PC-3 (cell line): ENCODE results near the gene ARHGAP8. TPM values are rescaled to one million over a fixed set of nuclear protein-coding genes. Genes with fewer than 3 reads are reported as not detected.

Source experiments
- ATAC-seq: fragments of 200-7000 bp; cut with Tn5 transposase; 2 replicates; pipeline ENCODE4 v1.9.1; 2020; ENCODE audit warnings: mild to moderate bottlenecking, moderate library complexity
- BruUV-seq: library from RNA; stranded (reverse); fragments of 400-500 nt; replicated peaks from 2 replicates; lab custom pipeline; 2021; lab: Mats Ljungman, UMichigan
- CTCF ChIA-PET: fragments of 300-600 bp; sonication (Branson Sonifier 250); formaldehyde crosslinking; loops from one replicate; lab custom pipeline; 2022; ENCODE audit warnings: antibody characterized with exemption; lab: Charles Lee
- POLR2A ChIA-PET: fragments of 300-600 bp; sonication (Branson Sonifier 250); formaldehyde crosslinking; loops from one replicate; lab custom pipeline; 2022; ENCODE audit warnings: antibody characterized with exemption; ENCODE audit not compliant: unreplicated experiment; lab: Charles Lee
- DNase-seq: peaks from one replicate; pipeline ENCODE4 v3.0.0-alpha.2; 2015
- H2AFZ ChIP-seq: fragments of 300-600 bp; sonication (generic); 2 replicates; pipeline ENCODE4 v1.6.0; 2016; ENCODE audit warnings: antibody characterized with exemption, low read length
- H3F3A ChIP-seq: fragments of 300-600 bp; sonication (generic); one replicate; pipeline ENCODE4 v1.6.0; 2017; ENCODE audit warnings: antibody characterized with exemption, low read length, control low read depth, mild to moderate bottlenecking; ENCODE audit not compliant: unreplicated experiment
- H3K27ac ChIP-seq: fragments of 300-600 bp; sonication (generic); 2 replicates; pipeline ENCODE4 v1.5.1; 2016; ENCODE audit warnings: mild to moderate bottlenecking, low read length
- H3K27me3 ChIP-seq: fragments of 300-600 bp; sonication (generic); 2 replicates; pipeline ENCODE4 v1.6.1; 2016; ENCODE audit warnings: low read length, mixed read lengths
- H3K36me3 ChIP-seq: fragments of 300-600 bp; sonication (generic); 2 replicates; pipeline ENCODE4 v1.6.1; 2016; ENCODE audit warnings: low read depth, mixed run types, low read length, mixed read lengths
- H3K4me1 ChIP-seq: fragments of 300-600 bp; sonication (generic); 2 replicates; pipeline ENCODE4 v1.5.1; 2016; ENCODE audit warnings: low read length; ENCODE audit not compliant: insufficient read depth
- H3K4me2 ChIP-seq: fragments of 300-600 bp; sonication (generic); 2 replicates; pipeline ENCODE4 v1.6.0; 2016; ENCODE audit warnings: low read length
- H3K4me3 ChIP-seq: fragments of 300-600 bp; sonication (generic); 2 replicates; pipeline ENCODE4 v1.5.1; 2016; ENCODE audit warnings: mild to moderate bottlenecking, low read length, mixed read lengths
- H3K79me2 ChIP-seq: fragments of 300-600 bp; sonication (generic); 2 replicates; pipeline ENCODE4 v1.6.1; 2017; ENCODE audit warnings: low read length, mixed read lengths
- H3K9ac ChIP-seq: fragments of 300-600 bp; sonication (generic); 2 replicates; pipeline ENCODE4 v1.6.0; 2016; ENCODE audit warnings: mild to moderate bottlenecking, low read length
- H3K9me2 ChIP-seq: fragments of 300-600 bp; sonication (generic); replicated peaks from 2 replicates; pipeline ENCODE4 v1.6.1; 2016; ENCODE audit warnings: mixed run types, low read length, mixed read lengths
- H3K9me3 ChIP-seq: fragments of 300-600 bp; sonication (generic); 2 replicates; pipeline ENCODE4 v1.6.1; 2016; ENCODE audit warnings: low read length, mixed read lengths
- H4K20me1 ChIP-seq: fragments of 300-600 bp; sonication (generic); 2 replicates; pipeline ENCODE4 v1.6.1; 2016; ENCODE audit warnings: low read length, mixed read lengths
- CTCF ChIP-seq: fragments of 300-600 bp; sonication (generic); conservative IDR thresholded peaks from 2 replicates; pipeline ENCODE4 v1.5.1; 2017; ENCODE audit warnings: antibody characterized with exemption, low read depth, mild to moderate bottlenecking, low read length
- EZH2 ChIP-seq: fragments of 300-600 bp; sonication (generic); IDR thresholded peaks from one replicate; pipeline ENCODE4 v1.6.1; 2017; ENCODE audit warnings: antibody characterized with exemption, mild to moderate bottlenecking, low read length; ENCODE audit not compliant: unreplicated experiment
- EZH2phosphoT487 ChIP-seq: fragments of 300-600 bp; sonication (generic); IDR thresholded peaks from 2 replicates; pipeline ENCODE4 v1.6.1; 2018; ENCODE audit warnings: mild to moderate bottlenecking, antibody characterized with exemption, low read length, borderline replicate concordance
- intact Hi-C: fragments of 100-400 bp; cut with micrococcal nuclease; formaldehyde crosslinking; loops from 2 replicates; pipeline ENCODE4 v1.9.0; 2023
- total RNA-seq: library from RNA; depleted of rRNA; stranded (reverse); fragments of >200 nt; gene quantifications from 2 replicates; pipeline ENCODE4 v1.2.3, GENCODE V29; 2014

ARHGAP8 gene
- total RNA-seq, 1 experiment from 2014 or later = 30.9 TPM

GRCh38 chr22:44782363-44782963 lies 30.1 kb downstream of the ARHGAP8 start:
- Histone ChIP-seq H2AFZ (no peak overlapping the region), H3K4me2 (no peak overlapping the region), H3F3A (no peaks in the 10 kb centered on the region), H3K9ac (no peak overlapping the region), H3K9me2 (no peaks in the 10 kb centered on the region), H3K4me3 (no peak overlapping the region), H3K4me1 (no peaks in the 10 kb centered on the region), H4K20me1 (no peaks in the 10 kb centered on the region), H3K27ac (no peak overlapping the region), H3K9me3 (no peaks in the 10 kb centered on the region), H3K36me3 (no peaks in the 10 kb centered on the region), H3K79me2 (no peaks in the 10 kb centered on the region), H3K27me3 (no peaks in the 10 kb centered on the region)
- ATAC-seq = no peak
- intact Hi-C loops = no loop called here
- ChIA-PET CTCF (no interaction called here), POLR2A (no interaction called here)
- no peak for TF ChIP-seq CTCF
- TF ChIP-seq EZH2phosphoT487 = no peak
- TF ChIP-seq EZH2 = no peak
- no peak for DNase-seq
- no TSS peak for BruUV-seq

GRCh38 chr22:44783091-44783490 lies 30.7 kb downstream of the ARHGAP8 start:
- intact Hi-C loops = no loop called here
- Histone ChIP-seq H3K9ac (no peak overlapping the region), H3F3A (no peaks in the 10 kb centered on the region), H3K27me3 (no peaks in the 10 kb centered on the region), H3K4me3 (no peak overlapping the region), H3K9me2 (no peaks in the 10 kb centered on the region), H3K9me3 (no peaks in the 10 kb centered on the region), H3K79me2 (no peaks in the 10 kb centered on the region), H3K4me2 (no peak overlapping the region), H2AFZ (no peak overlapping the region), H4K20me1 (no peaks in the 10 kb centered on the region), H3K27ac (no peak overlapping the region), H3K36me3 (no peaks in the 10 kb centered on the region), H3K4me1 (no peaks in the 10 kb centered on the region)
- POLR2A ChIA-PET = no interaction called here
- BruUV-seq = no TSS peak
- CTCF ChIA-PET = no interaction called here
- no peak for ATAC-seq
- no peak for TF ChIP-seq EZH2phosphoT487
- TF ChIP-seq EZH2 = no peak
- TF ChIP-seq CTCF = no peak
- no peak for DNase-seq

GRCh38 chr22:44783581-44783980 lies 31.2 kb downstream of the ARHGAP8 start:
- H3K4me1 ChIP-seq = no peaks in the 10 kb centered on the region
- TF ChIP-seq EZH2 (no peak), CTCF (no peak), EZH2phosphoT487 (no peak)
- CTCF ChIA-PET = no interaction called here
- no peak overlapping the region for H3K9ac ChIP-seq
- intact Hi-C loops = no loop called here
- no peak overlapping the region for H3K4me3 ChIP-seq
- no TSS peak for BruUV-seq
- ATAC-seq = no peak
- H3K36me3 ChIP-seq = no peaks in the 10 kb centered on the region
- H3K27me3 ChIP-seq = no peaks in the 10 kb centered on the region
- POLR2A ChIA-PET = no interaction called here
- no peak overlapping the region for H3K27ac ChIP-seq
- no peaks in the 10 kb centered on the region for H4K20me1 ChIP-seq
- no peaks in the 10 kb centered on the region for H3K9me2 ChIP-seq
- H3K79me2 ChIP-seq = no peaks in the 10 kb centered on the region
- H3K9me3 ChIP-seq = no peaks in the 10 kb centered on the region
- H2AFZ ChIP-seq = no peak overlapping the region
- DNase-seq = no peak
- no peak overlapping the region for H3K4me2 ChIP-seq
- H3F3A ChIP-seq = no peaks in the 10 kb centered on the region
